ENCODE measurements around the gene KLF6. TPM values are rescaled to one million over a fixed set of nuclear protein-coding genes. Genes with fewer than 3 reads are reported as not detected.

KLF6 gene
- total and polyA plus RNA-seq, 2 experiments from 2014 or later: 19.6 to 35.4 TPM

GRCh38 chr10:3778692-3779157 is 6.3 kb downstream of the KLF6 start:
- Mint-ChIP-seq H3K9me3 (no peaks in the 10 kb centered on the region), H3K4me1 (peaks cover 48% of the 10 kb centered on the region), H3K27ac (no peak overlapping the region), H3K27me3 (ENCODE audit: insufficient read depth, low read depth, poor library complexity) (peaks cover 26% of the 10 kb centered on the region), H3K4me3 (no peak overlapping the region), H3K36me3 (ENCODE audit: low read depth) (peaks cover 69% of the 10 kb centered on the region)
- Histone ChIP-seq H3K27ac (ENCODE audit: low read depth) (no peak overlapping the region), H3K4me2 (no peak overlapping the region), H3K4me1 (ENCODE audit: insufficient read depth) (peaks cover 43% of the 10 kb centered on the region), H2AFZ (no peak overlapping the region), H3K4me3 (no peak overlapping the region), H4K20me1 (replicated peaks; ENCODE audit: insufficient read depth) (peaks cover 46% of the 10 kb centered on the region), H3F3A (replicated peaks; ENCODE audit: low read depth) (peaks cover 3% of the 10 kb centered on the region; the same call in 1 of the 2 replicates), H3K36me3 (ENCODE audit: insufficient read depth) (peaks cover 50% of the 10 kb centered on the region), H3K9me2 (ENCODE audit: insufficient read depth) (no peaks in the 10 kb centered on the region), H3K27me3 (ENCODE audit: insufficient read depth) (no peaks in the 10 kb centered on the region), H3K79me2 (replicated peaks; ENCODE audit: insufficient read depth) (peaks cover 60% of the 10 kb centered on the region)
- DNase-seq (ENCODE audit: low spot score): no peak
- ATAC-seq: no peak
- TF ChIP-seq CREB1 (CRISPR knock-in tag; IDR thresholded peaks at IDR 0.05; ENCODE audit: low read depth) (no peak), EZH2 (IDR thresholded peaks at IDR 0.05; ENCODE audit: low read depth, unreplicated experiment) (no peak)

DNA sequence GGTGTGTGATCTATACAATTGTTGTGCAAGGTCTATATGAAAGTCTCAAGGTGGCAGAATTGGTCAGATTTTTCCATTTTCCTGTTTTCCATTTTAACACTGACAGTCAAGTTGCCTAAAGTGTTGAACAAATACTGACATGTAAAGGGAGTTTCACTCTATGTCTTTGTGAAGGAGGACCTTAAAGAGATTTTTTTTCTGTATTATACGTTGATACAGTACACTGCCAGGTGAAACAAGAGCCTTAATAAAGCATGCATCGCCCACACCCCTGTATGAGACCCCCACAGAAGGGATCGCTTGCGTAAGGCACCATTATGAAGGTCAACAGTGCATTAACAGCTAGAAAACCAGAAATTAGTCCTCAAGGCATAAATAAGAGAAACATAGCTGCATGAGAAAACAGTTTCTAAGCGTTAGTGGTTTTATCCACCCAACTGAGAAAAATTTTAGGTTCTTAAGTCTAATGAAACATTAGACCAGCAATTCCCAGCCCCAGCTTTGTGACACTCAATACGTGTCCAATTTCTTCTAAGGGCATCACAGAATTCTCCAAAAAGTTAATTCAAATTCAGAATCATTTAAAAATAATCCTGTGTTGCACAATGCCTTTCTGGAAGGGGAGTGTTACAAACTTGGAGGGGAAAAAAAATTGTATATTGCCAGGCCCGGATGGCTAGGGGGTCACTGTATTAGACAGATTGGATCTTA is 6.9 kb downstream of the KLF6 start:
- Histone ChIP-seq H3K4me1 (ENCODE audit: insufficient read depth) (peaks cover 43% of the 10 kb centered on the region), H3K4me2 (no peak overlapping the region), H3K27me3 (ENCODE audit: insufficient read depth) (no peaks in the 10 kb centered on the region), H3K27ac (ENCODE audit: low read depth) (no peak overlapping the region), H3K4me3 (no peak overlapping the region), H4K20me1 (replicated peaks; ENCODE audit: insufficient read depth) (peaks cover 45% of the 10 kb centered on the region), H3K36me3 (ENCODE audit: insufficient read depth) (peaks cover 50% of the 10 kb centered on the region), H2AFZ (no peak overlapping the region), H3K79me2 (replicated peaks; ENCODE audit: insufficient read depth) (peaks cover 54% of the 10 kb centered on the region), H3F3A (replicated peaks; ENCODE audit: low read depth) (peaks cover 3% of the 10 kb centered on the region; the same call in 1 of the 2 replicates), H3K9me2 (ENCODE audit: insufficient read depth) (no peaks in the 10 kb centered on the region)
- H3K9me3 Mint-ChIP-seq: no peaks in the 10 kb centered on the region
- H3K27me3 Mint-ChIP-seq (ENCODE audit: insufficient read depth, low read depth, poor library complexity): peaks cover 20% of the 10 kb centered on the region
- peaks cover 46% of the 10 kb centered on the region for H3K4me1 Mint-ChIP-seq
- H3K36me3 Mint-ChIP-seq (ENCODE audit: low read depth): peaks cover 69% of the 10 kb centered on the region
- DNase-seq (ENCODE audit: low spot score) (no peak), ATAC-seq (no peak)
- H3K4me3 Mint-ChIP-seq: no peak overlapping the region
- H3K27ac Mint-ChIP-seq: no peak overlapping the region; the same call in 1 of the 2 replicates
- TF ChIP-seq ZNF331 (CRISPR knock-in tag; IDR thresholded peaks at IDR 0.05; ENCODE audit: low read depth) (no peak), ZNF114 (CRISPR knock-in tag; IDR thresholded peaks at IDR 0.05) (no peak), JUNB (IDR thresholded peaks at IDR 0.05; ENCODE audit: unreplicated experiment) (no peak), EZH2 (IDR thresholded peaks at IDR 0.05; ENCODE audit: low read depth, unreplicated experiment) (no peak), NANOG (IDR thresholded peaks at IDR 0.05; ENCODE audit: borderline replicate concordance) (no peak), CREB1 (CRISPR knock-in tag; IDR thresholded peaks at IDR 0.05; ENCODE audit: low read depth) (no peak), EZH2phosphoT487 (IDR thresholded peaks at IDR 0.05; ENCODE audit: unreplicated experiment) (no peak), STAT1 (IDR thresholded peaks at IDR 0.05; ENCODE audit: unreplicated experiment) (no peak), POLR2AphosphoS5 (IDR thresholded peaks at IDR 0.05; ENCODE audit: low read depth) (no peak), CTCF (conservative IDR thresholded peaks at IDR 0.05; ENCODE audit: low read depth in 2 of 2) (no peak)
- TF ChIP-seq, protein P1, sequence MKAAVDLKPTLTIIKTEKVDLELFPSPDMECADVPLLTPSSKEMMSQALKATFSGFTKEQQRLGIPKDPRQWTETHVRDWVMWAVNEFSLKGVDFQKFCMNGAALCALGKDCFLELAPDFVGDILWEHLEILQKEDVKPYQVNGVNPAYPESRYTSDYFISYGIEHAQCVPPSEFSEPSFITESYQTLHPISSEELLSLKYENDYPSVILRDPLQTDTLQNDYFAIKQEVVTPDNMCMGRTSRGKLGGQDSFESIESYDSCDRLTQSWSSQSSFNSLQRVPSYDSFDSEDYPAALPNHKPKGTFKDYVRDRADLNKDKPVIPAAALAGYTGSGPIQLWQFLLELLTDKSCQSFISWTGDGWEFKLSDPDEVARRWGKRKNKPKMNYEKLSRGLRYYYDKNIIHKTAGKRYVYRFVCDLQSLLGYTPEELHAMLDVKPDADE (IDR thresholded peaks at IDR 0.05): no peak
- TF ChIP-seq, protein P2, sequence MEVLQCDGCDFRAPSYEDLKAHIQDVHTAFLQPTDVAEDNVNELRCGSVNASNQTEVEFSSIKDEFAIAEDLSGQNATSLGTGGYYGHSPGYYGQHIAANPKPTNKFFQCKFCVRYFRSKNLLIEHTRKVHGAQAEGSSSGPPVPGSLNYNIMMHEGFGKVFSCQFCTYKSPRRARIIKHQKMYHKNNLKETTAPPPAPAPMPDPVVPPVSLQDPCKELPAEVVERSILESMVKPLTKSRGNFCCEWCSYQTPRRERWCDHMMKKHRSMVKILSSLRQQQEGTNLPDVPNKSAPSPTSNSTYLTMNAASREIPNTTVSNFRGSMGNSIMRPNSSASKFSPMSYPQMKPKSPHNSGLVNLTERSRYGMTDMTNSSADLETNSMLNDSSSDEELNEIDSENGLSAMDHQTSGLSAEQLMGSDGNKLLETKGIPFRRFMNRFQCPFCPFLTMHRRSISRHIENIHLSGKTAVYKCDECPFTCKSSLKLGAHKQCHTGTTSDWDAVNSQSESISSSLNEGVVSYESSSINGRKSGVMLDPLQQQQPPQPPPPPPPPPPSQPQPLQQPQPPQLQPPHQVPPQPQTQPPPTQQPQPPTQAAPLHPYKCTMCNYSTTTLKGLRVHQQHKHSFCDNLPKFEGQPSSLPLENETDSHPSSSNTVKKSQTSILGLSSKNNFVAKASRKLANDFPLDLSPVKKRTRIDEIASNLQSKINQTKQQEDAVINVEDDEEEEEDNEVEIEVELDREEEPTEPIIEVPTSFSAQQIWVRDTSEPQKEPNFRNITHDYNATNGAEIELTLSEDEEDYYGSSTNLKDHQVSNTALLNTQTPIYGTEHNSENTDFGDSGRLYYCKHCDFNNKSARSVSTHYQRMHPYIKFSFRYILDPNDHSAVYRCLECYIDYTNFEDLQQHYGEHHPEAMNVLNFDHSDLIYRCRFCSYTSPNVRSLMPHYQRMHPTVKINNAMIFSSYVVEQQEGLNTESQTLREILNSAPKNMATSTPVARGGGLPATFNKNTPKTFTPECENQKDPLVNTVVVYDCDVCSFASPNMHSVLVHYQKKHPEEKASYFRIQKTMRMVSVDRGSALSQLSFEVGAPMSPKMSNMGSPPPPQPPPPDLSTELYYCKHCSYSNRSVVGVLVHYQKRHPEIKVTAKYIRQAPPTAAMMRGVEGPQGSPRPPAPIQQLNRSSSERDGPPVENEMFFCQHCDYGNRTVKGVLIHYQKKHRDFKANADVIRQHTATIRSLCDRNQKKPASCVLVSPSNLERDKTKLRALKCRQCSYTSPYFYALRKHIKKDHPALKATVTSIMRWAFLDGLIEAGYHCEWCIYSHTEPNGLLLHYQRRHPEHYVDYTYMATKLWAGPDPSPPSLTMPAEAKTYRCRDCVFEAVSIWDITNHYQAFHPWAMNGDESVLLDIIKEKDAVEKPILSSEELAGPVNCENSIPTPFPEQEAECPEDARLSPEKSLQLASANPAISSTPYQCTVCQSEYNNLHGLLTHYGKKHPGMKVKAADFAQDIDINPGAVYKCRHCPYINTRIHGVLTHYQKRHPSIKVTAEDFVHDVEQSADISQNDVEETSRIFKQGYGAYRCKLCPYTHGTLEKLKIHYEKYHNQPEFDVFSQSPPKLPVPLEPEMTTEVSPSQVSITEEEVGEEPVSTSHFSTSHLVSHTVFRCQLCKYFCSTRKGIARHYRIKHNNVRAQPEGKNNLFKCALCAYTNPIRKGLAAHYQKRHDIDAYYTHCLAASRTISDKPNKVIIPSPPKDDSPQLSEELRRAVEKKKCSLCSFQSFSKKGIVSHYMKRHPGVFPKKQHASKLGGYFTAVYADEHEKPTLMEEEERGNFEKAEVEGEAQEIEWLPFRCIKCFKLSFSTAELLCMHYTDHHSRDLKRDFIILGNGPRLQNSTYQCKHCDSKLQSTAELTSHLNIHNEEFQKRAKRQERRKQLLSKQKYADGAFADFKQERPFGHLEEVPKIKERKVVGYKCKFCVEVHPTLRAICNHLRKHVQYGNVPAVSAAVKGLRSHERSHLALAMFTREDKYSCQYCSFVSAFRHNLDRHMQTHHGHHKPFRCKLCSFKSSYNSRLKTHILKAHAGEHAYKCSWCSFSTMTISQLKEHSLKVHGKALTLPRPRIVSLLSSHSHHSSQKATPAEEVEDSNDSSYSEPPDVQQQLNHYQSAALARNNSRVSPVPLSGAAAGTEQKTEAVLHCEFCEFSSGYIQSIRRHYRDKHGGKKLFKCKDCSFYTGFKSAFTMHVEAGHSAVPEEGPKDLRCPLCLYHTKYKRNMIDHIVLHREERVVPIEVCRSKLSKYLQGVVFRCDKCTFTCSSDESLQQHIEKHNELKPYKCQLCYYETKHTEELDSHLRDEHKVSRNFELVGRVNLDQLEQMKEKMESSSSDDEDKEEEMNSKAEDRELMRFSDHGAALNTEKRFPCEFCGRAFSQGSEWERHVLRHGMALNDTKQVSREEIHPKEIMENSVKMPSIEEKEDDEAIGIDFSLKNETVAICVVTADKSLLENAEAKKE (CRISPR knock-in tag; IDR thresholded peaks at IDR 0.05): no peak
